Lower leg skin (tissue), 4 donors: Measurements from ENCODE around the gene GABBR2. TPM values are rescaled to one million over a fixed set of nuclear protein-coding genes. Genes with fewer than 3 reads are reported as not detected.

ENCODE experiments used
- DNase-seq, 2 donors: peaks; one replicate each; pipeline ENCODE4 v3.0.0-alpha.2; 2019; ENCODE audit warnings: low spot score in 2 of 2
- H3K4me3 ChIP-seq: fragments of 200-600 bp; sonication (generic); 2 replicates; pipeline ENCODE4 v1.5.1; 2017; ENCODE audit warnings: mild to moderate bottlenecking, low read depth; ENCODE audit not compliant: poor library complexity, severe bottlenecking
- CTCF ChIP-seq, 3 donors: fragments of 450-650 bp; IDR thresholded peaks; one replicate each; pipeline ENCODE4 v1.5.1; 2016; ENCODE audit warnings: antibody characterized with exemption in 3 of 3, mild to moderate bottlenecking in 3 of 3, moderate library complexity in 2 of 3
- POLR2A ChIP-seq, 2 donors: fragments of 450-650 bp; IDR thresholded peaks; one replicate each; pipeline ENCODE4 v1.6.1; 2016 to 2017; ENCODE audit warnings: antibody characterized with exemption in 2 of 2, mild to moderate bottlenecking in 1 of 2, moderate library complexity in 1 of 2
- WGBS, 2 donors: methylation state at CpG; one replicate each; pipeline ENCODE4 v1.1.5; 2018; 5-methylcytosine and 5-hydroxymethylcytosine counted together
- intact Hi-C: fragments of 100-400 bp; cut with DNase I; formaldehyde crosslinking; loops from one replicate; pipeline ENCODE4 v1.15.0; 2023; ENCODE audit warnings: low total_unique reads
- total RNA-seq, 4 donors: library from RNA; depleted of rRNA; stranded (reverse); fragments of >200 nt; gene quantifications; one replicate each; pipeline ENCODE4 v1.1.0, GENCODE V29; 2016

The GABBR2 gene
- total RNA-seq, 4 donors from 2014 or later: 0.23 to 4.2 TPM; not detected in 2

- intact Hi-C loops: no loop called here
These were observed 149.2 kb downstream of the GABBR2 start for GRCh38 chr9:98559561-98559960.

GRCh38 chr9:98558575-98558974, 150.2 kb downstream of the GABBR2 start:
- DNase-seq: peak in 1 of 2 donors; percentile 17
- H3K4me3 ChIP-seq: no peak overlapping the region
- TF ChIP-seq POLR2A (IDR thresholded peaks at IDR 0.05): no peak
- no peak for TF ChIP-seq CTCF (IDR thresholded peaks at IDR 0.05)
- WGBS, 2 donors: 54 to 71% methylated on average over 3 of the region's 3 CpGs
- intact Hi-C loops: no loop called here

More at GRCh38 chr9:98559561-98559960, 149.2 kb downstream of the GABBR2 start:
- H3K4me3 ChIP-seq: no peak overlapping the region
- DNase-seq: no peak
- no peak for TF ChIP-seq POLR2A (IDR thresholded peaks at IDR 0.05)
- TF ChIP-seq CTCF (IDR thresholded peaks at IDR 0.05): no peak

GRCh38 chr9:98556511-98556910, 152.2 kb downstream of the GABBR2 start:
- TF ChIP-seq CTCF (IDR thresholded peaks at IDR 0.05) (no peak), POLR2A (IDR thresholded peaks at IDR 0.05) (no peak)
- peak in 1 of 2 donors; percentile 60 for DNase-seq
- intact Hi-C loops: no loop called here
- H3K4me3 ChIP-seq: no peak overlapping the region
- 85 to 86% methylated on average over 12 of the region's 12 CpGs for WGBS, 2 donors

GRCh38 chr9:98555651-98556465, 152.9 kb downstream of the GABBR2 start:
- peak in 1 of 2 donors; percentile 34 for DNase-seq
- no peak for TF ChIP-seq CTCF (IDR thresholded peaks at IDR 0.05)
- TF ChIP-seq POLR2A (IDR thresholded peaks at IDR 0.05): no peak
- intact Hi-C loops: no loop called here
- 84 to 85% methylated on average over 10 of the region's 10 CpGs for WGBS, 2 donors
- no peak overlapping the region for H3K4me3 ChIP-seq

GRCh38 chr9:98554752-98555151, 154.0 kb downstream of the GABBR2 start:
- no peak for DNase-seq

More at GRCh38 chr9:98554752-98555151, 154.0 kb downstream of the GABBR2 start:
- no peak for TF ChIP-seq CTCF (IDR thresholded peaks at IDR 0.05)
- no peak for TF ChIP-seq POLR2A (IDR thresholded peaks at IDR 0.05)
- WGBS, 2 donors: 79 to 82% methylated on average over 5 of the region's 5 CpGs
- H3K4me3 ChIP-seq: no peak overlapping the region
- intact Hi-C loops: no loop called here
